GM21515 (cell line): ENCODE measurements around the gene GRK4.
"Not testable (repeated sequence)": the region's sequence is repeated elsewhere in the genome, so short reads cannot be mapped to it uniquely, and the experiment has no call there.

Source experiments
- ATAC-seq: cut with Tn5 transposase; IDR thresholded peaks from one replicate; pipeline ENCODE4 v1.9.1; 2021; ENCODE audit not compliant: unreplicated experiment

GRK4 gene

GRCh38 chr4:2930758-2931511 is 32.4 kb upstream of the GRK4 start:
- no peak for ATAC-seq

GRCh38 chr4:2931512-2932301 is 31.7 kb upstream of the GRK4 start:
- ATAC-seq = peak; percentile 32

GRCh38 chr4:2932321-2932950 is 30.9 kb upstream of the GRK4 start:
- no peak for ATAC-seq

DNA sequence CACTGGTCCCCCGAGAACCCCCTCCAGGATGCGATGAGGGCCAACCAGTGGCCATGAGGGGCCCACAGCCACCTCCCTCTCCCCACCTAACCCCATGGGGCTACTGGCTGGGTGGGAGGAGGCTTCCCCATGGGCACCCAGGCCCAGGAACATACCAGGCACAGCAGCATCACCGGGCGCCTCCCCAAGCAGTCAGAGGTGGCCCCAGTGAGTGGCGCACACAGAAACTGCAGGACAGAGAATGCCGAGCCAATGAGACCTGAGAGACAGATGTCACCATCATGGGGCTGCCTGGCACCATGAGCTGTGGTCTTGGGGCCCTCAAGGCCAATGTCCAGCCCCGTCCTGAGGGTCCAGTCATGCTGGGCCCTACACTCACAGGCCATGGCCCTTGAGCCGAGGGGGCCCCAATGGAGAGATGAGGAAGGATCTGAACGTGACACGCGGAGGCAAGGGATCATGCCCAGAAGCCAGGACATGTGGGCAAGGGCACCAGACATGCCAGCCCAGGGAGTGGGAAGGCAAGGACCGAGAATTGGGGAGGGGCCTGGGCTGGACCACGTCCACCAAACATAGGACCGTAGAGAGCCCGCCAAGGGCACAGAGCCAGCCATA is 30.3 kb upstream of the GRK4 start:
- no peak for ATAC-seq

DNA sequence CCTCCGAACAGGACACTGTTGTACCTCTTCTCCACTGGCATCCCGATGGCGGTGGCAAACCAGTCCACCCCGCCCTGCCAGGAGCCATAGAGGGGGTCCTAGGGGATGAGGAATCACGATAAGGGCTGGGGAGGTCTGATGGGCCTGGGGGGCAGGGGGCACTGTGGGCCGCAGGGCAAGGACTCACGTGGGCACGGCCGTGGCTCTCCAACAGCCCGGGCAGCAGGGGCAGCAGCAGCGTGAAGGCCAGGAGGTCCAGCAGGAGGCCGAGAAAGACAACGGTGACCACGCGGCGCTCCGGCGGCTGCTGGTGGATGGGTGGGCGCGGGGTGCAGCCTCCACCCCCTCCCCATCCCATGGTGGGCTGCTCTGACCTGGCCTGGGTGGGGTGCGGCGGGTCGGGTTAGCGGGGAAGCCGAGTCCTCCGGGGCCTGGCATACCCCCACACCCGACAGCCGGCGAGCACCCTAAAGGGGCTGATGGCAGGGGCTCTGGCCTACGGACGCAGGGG is 29.8 kb upstream of the GRK4 start:
- ATAC-seq = no peak

- ATAC-seq = no peak
These were observed 29.1 kb upstream of the GRK4 start for GRCh38 chr4:2934077-2934812.

- ATAC-seq = peak; percentile 40
These were observed 28.3 kb upstream of the GRK4 start for GRCh38 chr4:2934813-2935761.

GRCh38 chr4:2935762-2936743 is 27.3 kb upstream of the GRK4 start:
- no peak for ATAC-seq

- peak; percentile 25 for ATAC-seq
These were observed 26.6 kb upstream of the GRK4 start for GRCh38 chr4:2936773-2937145.

DNA sequence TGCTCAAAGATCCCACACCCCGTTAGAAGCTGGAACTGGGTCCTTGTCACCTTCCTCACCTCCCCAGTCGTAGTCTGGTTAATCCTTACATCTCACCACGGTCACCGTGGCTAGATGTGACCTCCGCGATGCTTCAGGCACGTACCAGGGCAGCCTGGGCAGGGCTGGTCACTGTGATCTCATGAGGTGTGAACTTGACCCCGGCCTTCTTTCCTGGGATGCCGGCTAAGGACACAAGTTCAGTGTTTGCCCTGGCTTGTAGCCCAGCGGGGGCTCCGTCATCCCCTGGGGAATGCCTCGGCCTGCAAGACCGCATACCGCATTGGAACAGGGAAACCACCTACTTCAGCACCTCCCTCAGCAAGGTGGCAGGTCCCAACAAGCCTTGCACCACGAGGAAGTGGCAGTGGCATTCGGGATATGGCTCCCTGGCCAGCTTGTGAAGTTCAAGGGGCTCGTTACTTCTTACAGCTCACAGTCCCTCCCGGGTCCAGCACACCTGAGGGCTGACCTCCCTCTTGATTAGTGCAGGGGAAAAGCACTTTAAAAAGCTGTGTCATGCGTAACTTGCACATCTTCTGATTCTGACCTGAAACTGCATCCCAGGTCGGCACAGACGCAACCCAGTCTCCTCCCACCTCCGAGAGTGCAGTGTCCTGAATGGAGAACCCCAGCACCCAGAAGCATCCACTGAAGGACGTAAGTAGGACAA is 26.1 kb upstream of the GRK4 start:
- ATAC-seq = no peak

DNA sequence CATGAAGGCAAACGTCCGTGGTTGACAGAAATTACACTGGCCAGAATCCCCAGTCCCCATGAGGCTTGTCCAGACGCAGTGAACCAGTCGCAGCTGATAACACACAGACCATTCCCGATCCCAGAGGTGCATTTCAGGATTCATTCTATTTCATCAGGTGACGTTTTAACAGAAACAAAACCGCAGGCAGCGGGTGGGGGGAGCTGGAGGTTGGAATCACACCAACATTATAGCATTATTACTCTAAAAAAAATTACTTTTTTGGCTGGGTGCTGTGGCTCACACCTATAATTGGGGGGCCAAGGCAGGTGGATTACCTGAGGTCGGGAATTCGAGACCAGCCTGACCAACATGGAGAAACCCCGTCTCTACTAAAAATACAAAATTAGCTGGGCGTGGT is 25.4 kb upstream of the GRK4 start:
- ATAC-seq = no peak

DNA sequence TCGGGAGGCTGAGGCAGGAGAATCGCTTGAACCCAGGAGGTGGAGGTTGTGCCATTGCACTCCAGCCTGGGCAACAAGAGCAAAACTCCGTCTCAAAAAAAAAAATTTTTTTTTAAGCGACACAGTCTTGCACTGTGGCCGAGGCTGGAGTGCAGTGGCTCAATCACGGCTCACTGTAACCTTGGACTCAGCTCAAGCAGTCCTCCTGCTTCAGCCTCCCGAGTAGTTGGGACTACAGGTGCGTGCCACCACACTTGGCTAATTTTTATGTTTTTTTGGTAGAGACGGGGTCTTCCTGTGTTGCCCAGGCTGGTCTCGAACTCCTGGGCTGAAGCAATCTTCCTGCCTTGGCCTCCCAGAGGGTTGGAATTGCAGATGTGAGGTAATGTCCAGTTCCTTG is 25.0 kb upstream of the GRK4 start:
- not testable (repeated sequence) for ATAC-seq

GRCh38 chr4:2938906-2939305 is 24.5 kb upstream of the GRK4 start:
- no peak for ATAC-seq

GRCh38 chr4:2939383-2940243 is 23.8 kb upstream of the GRK4 start:
- no peak for ATAC-seq

DNA sequence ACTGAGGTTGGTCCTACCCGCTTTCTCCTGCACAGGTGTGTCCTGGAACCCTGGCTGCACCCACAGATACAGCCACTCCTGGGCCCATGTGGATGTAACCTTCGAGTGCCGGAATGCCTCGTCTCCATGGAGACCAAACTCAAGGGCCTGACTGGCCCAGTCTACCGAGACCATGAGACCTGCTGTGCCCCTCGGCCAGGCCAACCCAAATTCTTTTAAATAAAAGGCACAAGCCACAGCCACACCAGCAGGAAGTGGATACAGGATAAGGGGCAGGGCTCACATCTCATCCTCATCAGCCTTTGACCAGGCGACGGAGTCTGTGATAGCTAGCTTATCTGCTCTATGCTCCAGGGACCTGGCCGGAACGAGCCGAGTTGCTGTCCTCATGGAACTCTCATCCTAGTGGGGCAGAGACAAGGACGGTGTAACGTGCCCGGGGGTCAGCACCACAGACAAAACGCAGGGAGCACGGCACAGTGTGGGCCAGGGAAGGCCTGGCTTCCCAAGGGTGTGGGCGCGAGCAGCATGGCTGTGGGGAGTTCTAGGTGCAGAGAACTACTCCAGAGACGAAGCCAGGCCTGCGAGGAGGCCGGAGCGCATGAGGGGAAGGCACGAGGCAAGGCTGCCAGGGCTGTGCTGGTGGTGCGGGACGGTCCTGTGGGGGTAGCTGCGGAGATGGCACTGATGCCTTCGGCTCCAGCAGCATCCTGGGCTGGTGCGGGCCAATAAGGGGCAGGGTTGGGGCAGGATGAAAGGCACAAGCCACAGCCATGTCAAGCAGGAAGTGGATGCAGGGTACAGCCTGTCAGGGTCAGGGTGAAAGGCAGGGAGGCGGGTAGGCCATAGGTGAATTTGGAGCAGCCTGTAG is 22.9 kb upstream of the GRK4 start:
- ATAC-seq = no peak
